ENCODE data around the gene MVD.
"Not testable (repeated sequence)": the region's sequence is repeated elsewhere in the genome, so short reads cannot be mapped to it uniquely, and the experiment has no call there.

Gene MVD

DNA sequence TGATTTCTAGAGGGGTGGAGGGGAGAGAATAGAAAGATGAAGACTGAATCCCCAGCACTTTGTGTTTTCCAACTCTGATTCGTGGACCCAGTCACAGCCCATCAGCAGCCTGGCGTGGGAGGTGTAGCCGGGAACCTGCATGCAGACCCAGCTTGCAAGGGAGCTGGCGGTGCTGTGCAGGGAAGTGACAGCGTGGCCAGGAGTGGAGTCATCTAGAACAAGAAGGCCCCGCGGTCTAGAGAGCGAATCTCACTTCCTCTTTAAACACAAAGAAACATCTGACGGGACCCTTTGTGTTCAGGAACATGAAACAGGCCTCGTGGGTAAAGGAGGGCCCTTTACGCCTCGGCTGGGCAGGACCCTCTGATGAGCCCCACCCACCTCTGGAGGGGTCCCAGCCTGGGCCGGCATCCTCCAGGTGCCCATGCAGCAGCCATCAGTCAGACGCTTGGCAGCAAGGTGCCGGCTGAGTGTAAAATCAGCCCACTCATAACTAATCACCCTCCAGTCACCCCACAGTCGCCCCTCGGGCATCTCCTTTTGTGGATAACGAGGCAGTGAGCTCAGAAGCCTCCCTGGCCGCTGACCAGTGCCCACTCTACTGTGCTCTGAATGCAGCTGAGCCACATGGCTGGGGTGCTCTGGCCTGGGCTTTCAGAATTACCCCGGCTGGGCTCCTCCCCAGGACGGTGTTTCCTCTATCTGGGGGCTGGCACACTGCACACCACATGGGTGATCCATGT, 19.0 kb upstream of the MVD start:
- DNase-seq (ENCODE audit: low read depth), result no peak

DNA sequence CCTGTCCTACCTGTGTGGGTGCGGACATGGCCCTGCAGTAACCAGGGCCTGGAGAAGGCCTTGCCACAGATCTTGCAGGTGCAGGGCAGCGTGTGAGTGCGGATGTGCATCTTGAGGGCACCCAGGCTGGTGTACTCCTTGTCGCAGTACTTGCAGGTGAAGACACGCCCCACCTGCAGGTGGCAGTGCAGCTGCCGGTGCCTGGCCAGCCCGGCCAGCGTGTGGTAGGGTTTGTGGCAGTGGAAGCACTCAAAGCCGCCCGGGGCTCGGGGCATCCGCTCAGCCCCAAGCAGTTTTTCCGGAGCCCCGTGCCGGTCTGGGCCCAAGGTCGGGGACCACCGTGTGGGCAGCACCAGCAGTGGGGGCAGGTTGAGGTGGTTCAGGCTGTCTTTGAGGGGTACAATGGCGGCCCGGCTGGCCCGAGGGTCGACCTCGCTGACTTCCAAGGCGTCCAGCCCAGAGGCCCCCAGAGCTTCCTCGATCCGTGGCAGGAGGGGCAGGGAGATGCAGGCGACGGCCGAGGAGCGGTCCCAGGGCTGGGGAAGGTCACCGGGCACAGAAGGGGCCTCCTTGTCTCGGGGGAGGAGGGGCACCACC, 18.3 kb upstream of the MVD start:
- no peak for DNase-seq (ENCODE audit: low read depth)

DNA sequence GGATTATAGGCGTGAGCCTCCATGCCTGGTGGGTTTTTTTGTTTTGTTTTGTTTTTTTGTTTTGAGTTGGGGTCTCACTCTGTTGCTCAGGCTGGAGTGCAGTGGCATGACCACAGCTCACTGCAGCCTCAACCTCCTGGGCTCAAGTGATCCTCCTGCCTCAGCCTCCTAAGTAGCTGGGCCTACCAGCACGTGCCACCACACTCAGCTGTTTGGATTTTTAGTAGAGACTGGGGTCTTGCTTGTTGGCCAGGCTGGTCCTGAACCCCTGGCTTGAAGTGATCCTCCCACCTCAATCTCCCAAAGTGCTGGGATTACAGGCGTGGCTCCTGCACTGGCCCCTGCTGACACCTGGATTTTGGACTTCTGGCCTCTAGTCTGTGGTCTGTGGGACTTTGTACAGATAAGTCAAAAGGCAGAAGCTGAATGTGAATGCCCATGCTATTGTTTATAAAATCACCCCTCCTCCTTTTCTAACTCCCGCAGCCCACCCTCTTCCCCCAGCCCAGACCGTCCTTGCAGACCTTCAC, 17.7 kb upstream of the MVD start:
- no peak for DNase-seq (ENCODE audit: low read depth)

DNA sequence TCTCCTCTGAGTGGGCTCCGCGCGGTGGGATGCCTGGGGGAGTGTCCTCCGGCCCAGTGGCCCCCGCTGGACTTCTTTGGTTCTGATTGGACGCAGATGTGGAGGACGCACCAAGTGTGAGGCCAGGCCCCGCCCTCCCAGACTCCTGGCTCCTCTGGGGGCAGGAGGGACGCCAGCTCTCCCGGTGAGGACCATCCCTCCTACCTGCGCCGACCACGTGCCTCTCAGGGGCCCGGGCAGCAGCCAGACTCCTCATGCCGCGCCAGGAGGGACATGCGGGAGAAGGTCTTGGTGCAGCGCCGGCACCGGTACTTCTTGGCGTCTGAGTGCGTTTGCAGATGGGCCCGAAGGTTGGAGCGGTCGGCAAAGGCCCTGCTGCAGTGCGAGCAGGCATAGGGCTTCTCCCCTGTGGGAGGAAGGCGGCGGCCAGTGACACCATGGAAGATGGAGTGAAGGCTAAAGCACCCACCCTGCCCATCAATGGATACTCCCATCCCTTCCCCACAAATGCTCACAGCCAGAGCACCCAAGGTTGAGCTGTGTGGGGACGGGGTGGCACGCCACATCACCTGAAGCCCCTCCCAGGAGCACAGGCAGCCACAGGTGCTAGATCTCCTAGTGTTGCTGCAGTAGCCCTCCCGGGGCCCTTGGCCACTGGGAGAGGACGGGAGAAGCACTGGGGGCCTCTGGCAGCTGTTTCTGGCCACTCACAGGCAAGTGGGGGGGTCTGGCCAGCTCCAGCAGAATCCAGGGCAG, 15.5 kb upstream of the MVD start:
- no peak for DNase-seq (ENCODE audit: low read depth)

DNA sequence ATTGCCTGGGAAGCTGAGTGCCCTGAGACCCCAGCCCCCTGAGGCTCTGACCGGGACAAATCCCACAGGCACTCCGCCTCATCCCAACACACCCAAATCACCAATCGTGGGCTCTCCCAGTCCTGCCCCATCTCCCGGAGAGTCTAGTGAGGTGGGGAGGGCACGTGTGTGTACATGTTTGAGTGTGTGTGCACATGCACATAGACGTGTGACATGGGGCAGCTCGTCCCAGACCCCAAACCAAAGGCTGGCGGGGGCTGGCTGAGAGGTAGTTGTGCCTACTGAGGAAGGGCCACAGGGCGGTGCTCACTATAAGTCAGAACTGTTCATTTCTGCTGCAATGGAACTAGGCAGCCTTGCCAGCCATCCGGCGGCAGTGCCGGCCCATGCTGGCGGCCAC, 14.8 kb upstream of the MVD start:
- no peak for DNase-seq (ENCODE audit: low read depth)

DNA sequence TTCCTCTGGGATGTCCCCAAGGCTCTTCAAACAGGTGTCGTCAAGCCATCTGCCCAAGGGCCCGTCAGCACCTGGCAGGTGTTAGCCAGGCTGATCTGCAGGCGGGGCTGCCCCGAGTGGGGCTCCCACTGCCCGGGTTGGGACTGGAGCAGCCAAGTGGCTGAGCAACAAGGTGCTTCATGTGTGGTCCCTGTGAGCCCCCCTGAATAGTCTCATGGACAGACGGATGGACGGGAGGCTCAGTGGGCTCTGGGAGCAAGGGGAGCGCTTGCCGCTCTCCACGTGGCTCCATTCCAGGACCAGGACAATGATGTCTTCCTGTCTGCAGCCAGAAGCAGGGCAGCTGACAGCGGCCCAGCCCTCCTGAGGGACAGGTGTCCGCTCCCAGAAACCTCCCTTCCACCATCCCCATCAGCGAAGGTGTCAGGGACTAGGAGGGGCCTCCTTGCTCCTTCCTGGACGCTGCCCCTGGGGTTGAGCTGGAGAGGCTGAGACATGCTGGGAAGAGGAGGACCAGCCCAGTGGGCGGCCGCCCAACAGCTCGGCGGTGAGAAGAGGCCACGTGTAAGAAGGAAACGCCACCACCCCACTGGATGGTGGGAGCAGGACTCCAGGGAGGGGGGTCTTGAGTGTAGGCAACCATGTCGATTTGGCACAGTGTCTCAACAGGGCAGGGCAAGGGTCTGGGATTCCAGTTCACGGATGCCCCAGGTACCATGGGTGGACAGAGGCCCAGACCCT, 13.8 kb upstream of the MVD start:
- no peak for DNase-seq (ENCODE audit: low read depth)

DNA sequence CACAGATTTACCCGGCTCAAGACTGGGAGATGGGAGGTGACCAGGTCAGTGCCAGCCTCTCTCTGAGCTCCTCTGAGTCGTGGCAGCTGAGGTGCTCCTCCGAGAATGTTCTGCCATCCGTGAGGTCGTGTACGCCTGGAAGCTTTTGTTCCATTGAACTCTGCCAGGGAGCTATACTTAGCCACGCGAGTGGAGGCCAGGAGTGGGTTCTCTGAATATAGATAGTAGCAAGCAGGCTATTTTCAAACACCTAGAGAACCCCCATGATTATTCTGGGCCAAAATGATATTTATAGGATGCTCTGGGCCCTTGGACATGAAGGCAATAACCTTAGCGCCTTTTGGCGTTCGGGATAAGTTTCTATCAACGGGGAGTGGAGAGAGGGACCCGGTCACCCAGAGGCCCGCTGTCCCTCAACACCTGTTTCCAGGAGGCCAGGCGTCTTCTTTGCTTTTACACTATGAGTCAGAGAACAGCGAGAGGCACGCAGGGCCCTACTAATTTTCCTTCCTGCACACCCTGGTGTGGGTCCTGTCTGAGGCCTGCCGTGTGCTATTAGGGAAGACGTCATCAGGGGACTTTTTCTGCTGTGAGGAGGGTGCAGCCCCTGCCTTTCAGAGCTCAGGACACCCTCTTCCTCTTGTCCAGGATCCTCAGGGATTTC, 11.0 kb upstream of the MVD start:
- DNase-seq (ENCODE audit: low read depth), result no peak

DNA sequence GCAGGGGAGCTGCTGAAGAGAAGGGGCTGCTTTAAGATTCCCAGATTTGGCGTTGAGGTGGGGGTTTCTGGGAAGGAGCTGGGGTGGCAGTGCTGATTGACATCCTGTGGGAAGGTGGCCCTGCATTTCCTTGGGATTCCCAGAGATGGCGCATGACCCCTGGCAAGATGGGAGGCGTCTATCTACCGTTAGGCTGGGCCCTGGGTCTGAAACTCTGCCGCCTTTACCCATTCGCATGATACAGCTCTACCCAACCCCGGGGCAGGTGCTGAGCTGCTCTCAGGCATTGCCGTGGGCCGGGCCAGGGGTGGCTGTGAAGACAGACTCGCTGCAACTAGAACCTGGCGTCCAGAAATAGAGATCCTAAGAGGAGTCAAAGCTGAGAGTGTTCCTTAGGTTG, 9.9 kb upstream of the MVD start:
- no peak for DNase-seq (ENCODE audit: low read depth)

DNA sequence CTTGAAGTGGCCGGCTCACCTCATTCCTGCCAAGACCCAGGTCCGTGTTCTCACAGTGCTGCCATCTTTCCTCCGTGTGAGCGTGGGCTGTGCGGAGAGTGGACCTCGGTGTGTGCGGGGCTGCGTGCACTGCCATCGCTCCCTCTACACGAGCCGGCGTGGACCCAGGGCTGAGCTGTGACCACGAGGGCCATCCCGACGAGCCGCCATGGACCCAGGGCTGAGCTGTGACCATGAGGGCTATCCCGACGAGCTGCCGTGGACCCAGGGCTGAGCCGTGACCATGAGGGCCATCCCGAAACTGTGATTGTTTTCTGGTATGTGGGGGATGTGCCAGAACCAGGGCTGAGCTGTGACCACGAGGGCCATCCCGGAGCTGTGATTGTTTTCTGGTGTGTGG, 8.9 kb upstream of the MVD start:
- no peak for DNase-seq (ENCODE audit: low read depth)

DNA sequence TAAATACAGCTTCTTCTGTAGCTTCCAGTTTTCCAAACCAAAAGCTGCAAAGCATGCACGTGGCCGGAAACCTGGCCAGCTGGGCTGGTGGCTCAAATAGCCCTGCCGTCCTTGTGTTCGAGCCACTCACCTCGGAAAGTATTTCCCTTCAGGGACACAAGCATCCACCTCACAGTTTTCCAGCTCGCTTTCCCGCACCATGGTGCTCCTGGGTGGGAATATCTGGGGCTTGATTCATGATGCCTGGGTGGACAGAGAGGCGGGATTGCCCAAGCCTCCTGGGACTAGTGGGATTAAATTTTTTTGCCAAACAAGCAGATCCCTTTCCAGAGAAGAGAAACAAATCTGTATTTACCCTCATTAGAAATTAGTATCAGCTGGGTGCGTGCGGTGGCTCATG, 7.1 kb upstream of the MVD start:
- DNase-seq (ENCODE audit: low read depth), result no peak

DNA sequence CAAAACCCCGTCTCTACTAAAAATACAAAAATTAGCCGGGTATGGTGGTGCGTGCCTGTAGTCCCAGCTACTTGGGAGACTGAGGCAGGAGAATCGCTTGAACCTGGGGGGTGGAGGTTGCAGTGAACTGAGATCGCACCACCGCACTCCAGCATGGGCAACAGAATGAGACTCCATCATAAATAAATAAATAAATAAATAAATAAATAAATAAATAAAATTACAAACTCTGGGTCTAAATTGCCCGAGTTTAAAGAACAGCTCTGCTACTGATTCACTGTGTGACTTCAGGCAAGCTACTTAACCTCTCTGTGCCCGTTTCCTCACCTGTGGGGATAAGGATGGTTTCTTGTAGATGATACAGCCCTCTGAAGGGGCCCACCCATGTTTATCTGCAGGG, 6.6 kb upstream of the MVD start:
- DNase-seq (ENCODE audit: low read depth), result not testable (repeated sequence)

DNA sequence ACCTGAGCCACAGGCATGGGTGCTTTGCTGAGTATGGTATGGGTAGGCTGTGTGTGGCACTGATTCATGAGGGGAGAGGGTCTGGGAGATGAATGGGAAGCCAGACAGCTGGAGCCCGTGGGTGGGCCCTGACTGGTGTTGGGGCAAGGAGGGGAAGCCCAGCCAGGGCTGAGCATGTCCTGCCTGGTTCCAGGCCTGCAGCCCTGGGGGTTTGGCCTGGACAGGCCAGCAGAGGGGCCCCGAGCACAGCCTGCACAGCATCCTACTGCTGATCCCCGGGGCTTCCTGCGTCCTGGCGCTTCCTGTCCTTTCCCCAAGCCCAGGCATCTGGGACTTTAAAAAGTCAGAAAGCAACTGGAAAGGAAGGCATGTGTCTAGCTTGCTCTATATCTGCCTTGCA, 4.6 kb upstream of the MVD start:
- no peak for DNase-seq (ENCODE audit: low read depth)

DNA sequence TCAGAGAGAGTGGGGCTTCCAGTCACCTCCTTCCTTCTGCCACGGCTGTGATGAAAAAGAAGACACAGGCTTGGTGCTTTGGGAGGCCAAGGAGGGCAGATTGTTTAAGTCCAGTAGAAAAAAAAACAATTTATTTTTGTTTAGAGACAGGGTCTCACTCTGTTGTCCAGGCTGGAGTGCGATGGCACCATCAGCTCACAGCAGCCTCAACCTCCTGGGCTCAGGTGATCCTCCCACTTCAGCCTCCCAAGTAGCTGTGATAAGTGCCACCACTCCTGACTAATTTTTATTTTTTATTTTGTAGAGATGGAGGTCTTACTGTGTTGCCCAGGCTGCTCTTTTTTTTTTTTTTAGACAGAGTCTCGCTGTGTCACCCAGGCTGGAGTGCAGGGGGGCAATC, 2.7 kb upstream of the MVD start:
- no peak for DNase-seq (ENCODE audit: low read depth)

DNA sequence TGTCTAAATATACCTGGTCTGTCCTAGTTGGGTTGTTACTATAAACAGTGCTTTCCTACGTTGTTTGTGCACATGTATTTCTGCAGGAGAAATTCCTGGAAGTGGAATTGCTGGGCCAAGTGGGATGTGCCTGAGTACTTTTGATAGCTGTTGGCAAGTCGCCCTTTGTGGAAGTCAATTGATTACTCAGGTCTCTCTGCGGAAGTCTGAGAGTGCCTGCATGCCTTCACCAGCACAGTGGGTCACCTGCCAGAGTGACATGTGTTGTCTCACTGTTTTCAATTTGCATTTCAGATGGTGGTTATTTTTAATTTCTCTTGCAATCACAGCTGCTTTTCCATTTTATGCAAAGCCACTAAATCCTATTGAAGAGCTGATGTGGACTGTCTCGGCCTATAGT, 2.3 kb upstream of the MVD start:
- DNase-seq (ENCODE audit: low read depth), result no peak

DNA sequence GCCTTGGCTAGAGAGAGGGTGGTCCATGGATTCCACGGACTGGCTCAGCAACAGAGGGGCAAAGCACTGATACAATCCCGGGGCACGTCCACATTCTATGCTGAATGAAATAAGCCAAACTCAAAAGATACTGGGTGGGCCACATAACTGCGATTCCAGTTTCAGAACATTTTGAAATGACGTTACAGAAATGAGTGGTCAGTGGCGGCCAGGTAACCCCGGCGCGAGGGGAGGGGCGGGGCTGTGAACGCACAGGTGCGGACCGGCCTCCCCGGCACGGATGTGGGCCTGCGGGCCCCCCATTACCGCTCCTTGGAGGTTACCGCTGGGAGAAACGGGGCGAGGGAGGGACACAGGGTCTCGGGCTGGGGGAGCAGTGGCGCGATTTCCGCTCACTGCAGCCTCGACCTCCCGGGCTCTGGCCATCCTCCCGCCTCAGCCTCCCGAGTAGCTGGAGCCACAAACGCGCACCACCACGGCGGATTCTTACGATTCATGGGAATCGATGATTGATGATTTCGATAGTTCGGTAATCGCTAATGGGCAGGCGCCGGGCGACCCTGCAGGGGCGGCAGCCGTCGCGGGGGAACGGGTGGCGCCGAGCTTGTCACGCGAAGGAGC, 559 bp downstream of the MVD start:
- no peak for DNase-seq (ENCODE audit: low read depth)

DNA sequence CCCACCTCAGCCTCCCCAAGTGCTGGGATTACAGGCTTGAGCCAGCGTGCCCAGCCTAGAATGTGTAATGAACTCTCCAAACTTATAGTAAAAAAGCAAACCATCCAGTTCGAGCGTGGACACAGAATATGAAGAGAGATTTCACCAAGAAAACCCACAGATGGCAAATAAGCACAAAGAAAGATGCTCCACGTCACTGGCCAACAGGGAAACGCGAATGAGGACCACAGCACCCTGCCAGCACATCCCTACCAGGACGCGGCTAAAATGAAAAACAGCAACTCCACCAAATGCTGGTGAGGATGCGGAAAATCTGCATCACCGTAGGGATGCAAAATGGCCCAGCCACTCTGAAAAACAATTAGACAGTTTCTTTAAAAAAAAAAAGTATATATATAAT, 1.4 kb downstream of the MVD start:
- no peak for DNase-seq (ENCODE audit: low read depth)

DNA sequence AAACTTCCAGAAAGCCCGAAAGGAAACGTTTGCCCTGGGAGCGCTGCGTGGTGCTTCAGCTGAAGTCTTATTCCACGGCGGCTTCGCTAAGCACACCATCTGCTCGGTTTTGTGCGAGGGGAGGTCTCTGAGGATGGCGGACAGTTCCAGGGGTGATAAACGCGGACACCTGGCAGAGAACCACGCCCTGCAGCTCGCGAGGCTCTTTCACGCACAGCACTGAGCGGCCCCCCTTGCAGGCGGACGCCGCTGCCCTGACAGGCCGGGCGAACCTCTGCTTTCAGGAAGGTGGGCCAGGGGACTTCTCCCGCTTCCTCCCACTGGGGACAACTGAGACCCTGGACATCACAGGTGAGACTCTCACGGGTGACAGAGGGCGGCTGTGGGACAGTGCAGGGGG, 3.7 kb downstream of the MVD start:
- DNase-seq (ENCODE audit: low read depth), result no peak

DNA sequence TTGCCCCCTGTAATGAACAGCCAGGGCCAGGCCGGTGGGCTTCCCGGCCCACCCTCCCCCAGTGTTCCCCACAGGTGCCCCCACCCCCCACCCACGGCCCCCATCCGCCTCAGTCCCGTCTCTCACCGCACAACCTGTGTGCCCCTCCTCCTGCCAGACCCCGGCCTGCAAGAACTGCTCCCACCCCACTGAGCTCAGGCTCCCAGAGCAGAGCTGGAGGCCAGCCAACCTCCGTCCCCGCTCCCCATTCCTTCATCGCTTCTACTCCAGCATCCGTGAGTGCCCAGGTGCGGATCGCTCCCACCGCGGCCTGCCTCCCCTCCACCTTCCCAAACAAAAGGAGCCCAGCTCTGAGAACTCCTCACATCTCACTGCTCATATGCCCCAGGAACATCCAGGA, 4.2 kb downstream of the MVD start:
- no peak for DNase-seq (ENCODE audit: low read depth)

DNA sequence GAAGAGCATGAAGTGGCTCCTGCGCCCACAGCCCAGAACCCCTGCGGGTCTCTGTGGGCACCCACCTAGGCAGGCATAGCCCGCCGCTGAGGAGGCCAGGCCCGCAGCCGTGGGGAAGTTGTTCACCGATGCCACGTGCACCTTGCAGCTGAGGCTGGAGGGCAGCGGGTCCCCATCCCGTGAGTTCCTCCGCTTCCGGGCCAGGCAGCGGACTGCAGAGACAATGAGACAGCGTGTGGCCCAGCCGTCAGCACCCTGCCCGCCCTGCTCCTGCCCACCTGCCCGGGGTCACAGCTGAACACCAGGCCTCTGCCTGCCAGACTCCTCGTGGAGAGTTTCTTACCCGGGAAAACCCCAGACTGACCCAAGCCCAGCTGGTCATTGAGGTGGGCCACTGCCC, 5.5 kb downstream of the MVD start:
- DNase-seq (ENCODE audit: low read depth), result no peak

DNA sequence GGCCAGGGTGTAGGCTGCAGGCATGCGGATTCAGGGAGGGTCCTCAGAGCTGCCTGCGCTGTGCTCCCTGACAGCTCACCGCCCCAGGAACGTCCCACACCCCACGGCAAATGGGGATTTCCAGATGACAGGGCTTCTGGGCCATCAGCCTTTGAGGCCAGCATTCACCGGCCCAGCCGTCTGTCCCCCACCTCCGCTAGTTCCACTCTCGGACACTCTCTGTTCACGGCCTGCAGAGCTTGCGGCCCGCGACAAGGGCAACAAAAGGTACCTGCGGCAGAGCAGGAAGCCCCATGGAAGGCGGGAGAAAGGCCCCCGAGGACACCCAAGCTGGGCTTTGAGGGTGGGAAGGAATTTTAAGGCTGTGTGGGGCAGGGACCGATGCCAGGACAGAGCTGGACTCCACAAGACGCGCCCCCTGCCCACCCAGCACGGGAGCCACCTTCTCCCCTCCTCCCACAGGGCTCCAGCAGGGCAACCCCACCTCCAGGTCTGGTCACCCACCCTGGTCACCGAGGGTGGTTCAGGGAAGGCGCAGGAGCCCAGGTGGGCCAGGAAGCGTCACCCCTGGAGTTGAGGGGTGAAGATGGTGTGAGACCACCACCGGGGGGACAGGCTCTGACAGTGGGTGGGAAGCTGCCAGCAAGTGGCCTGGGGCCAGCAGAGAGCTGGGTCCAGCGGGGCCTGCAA, 6.5 kb downstream of the MVD start:
- no peak for DNase-seq (ENCODE audit: low read depth)

DNA sequence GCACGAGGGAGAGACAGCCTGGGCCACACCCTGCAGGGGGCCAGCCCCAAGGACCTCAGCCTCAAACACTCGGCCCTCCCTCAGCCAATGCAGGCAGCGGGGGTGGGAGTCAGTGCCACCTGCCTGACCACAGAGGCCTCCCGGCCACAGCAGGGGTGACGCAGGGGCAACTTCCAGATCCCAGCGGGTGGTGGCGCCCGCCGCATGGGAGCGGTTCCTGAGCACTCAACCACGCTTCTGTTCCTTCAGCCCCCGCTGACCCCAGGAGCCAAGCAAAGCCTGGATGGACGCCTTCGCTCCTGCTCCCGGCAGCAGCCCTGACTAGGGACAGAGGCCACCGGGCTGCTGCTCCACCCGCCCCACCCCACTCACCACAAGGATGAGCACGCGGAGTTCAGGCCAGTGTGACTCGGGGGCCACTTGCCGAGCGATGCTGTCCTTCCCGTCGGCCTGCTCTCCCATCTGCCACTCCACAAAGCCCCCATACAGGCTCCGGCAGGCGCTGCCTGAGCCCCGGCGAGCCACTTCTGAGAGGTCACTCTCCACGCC, 7.1 kb downstream of the MVD start:
- DNase-seq (ENCODE audit: low read depth), result no peak

Measured in GM04503 (cell line).